HK-2 (cell line): ENCODE results near the gene QRICH1.

Experiments used
- DNase-seq: peaks from one replicate; pipeline ENCODE4 v3.0.0-alpha.2; 2018; ENCODE audit not compliant: unreplicated experiment

QRICH1 gene, protein sequence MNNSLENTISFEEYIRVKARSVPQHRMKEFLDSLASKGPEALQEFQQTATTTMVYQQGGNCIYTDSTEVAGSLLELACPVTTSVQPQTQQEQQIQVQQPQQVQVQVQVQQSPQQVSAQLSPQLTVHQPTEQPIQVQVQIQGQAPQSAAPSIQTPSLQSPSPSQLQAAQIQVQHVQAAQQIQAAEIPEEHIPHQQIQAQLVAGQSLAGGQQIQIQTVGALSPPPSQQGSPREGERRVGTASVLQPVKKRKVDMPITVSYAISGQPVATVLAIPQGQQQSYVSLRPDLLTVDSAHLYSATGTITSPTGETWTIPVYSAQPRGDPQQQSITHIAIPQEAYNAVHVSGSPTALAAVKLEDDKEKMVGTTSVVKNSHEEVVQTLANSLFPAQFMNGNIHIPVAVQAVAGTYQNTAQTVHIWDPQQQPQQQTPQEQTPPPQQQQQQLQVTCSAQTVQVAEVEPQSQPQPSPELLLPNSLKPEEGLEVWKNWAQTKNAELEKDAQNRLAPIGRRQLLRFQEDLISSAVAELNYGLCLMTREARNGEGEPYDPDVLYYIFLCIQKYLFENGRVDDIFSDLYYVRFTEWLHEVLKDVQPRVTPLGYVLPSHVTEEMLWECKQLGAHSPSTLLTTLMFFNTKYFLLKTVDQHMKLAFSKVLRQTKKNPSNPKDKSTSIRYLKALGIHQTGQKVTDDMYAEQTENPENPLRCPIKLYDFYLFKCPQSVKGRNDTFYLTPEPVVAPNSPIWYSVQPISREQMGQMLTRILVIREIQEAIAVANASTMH

DNA sequence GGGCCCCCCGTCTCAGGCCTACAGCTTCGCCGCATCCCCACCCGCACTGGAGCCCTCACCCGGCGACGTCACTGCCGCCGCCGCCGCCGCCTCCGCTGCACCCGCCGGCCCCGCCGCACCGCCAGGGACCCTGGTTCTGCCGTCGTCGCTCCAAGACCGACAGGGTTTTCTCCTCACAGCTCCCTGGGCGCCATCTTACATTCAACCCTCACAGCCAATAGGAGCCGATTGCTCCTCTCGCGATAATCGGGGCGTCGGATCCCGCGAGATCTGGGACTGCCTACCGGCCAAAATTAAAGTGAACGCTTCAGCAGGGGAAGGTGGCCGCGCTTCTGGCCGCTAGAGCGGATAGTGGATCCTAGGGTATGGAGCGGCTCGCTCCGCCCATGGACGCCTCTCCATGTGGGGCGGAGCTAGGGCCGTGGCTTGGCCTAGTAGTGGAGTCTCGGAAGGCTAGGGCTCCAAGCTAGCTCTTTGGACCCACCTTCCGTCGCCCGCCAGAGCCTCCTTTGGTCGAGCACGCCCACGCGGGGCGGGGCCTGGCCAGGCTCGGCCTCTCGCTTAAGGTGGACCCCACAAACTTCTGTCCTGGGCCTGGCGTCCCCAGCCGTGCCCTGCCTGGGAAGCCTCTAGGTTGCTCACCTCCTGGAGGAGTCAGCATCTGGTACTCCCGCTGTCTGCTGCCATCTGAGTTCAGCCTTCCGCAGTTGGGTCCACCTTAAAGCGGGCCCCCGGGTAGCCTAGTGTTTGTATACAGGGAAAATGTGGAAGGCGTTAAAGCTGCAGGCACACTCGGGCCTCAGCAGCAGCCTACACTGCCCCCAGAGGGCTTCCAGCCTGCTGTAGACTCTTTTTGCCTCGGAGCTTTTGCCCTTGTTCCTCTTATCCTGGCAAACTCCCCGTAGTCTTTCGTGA is at the start of gene QRICH1:
Gene QRICH1 (minus strand): TSS at position 219 of the 915 bp plus-strand sequence. CDS start 17,054 bp downstream, outside the sequence.
- peak; percentile 93 for DNase-seq

DNA sequence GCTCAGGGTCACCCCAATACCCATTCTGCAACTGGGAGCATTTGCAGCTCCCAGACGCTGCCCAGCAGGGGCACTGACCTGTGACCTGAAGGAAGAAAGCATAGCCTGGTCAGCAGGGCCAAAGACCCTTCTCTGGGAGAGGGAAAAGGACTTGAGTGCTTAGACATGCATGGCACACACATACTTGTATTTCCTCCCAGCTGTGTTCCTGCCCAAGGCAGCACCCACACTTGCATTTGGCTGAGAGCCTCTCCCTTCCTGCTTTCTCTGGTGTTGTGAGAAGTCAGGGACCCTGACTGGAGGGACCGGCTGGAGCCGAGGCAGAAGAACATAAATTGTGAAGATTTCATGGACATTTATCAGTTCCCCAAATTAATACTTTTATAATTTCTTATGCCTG is 46.2 kb upstream of the QRICH1 start:
- DNase-seq, result no peak

DNA sequence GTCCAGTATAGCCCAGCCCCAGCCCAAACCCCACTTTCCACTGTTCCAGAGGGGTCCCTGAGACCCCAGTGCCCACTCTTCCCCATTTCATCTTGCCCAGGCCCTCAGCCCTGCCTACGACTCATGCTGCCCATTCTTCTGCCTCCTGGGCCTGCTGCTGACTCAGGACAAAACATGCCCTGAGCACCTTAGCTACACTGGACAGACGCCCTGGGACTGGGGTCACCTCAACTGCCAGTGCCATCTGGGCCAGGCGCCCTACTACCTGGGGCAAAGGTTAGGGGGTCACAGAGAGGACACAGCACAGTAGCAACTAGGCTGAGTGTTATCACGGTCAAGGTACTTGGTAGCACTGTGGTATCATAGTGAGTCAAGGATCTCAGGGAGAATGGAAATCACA is 41.6 kb upstream of the QRICH1 start:
- no peak for DNase-seq

DNA sequence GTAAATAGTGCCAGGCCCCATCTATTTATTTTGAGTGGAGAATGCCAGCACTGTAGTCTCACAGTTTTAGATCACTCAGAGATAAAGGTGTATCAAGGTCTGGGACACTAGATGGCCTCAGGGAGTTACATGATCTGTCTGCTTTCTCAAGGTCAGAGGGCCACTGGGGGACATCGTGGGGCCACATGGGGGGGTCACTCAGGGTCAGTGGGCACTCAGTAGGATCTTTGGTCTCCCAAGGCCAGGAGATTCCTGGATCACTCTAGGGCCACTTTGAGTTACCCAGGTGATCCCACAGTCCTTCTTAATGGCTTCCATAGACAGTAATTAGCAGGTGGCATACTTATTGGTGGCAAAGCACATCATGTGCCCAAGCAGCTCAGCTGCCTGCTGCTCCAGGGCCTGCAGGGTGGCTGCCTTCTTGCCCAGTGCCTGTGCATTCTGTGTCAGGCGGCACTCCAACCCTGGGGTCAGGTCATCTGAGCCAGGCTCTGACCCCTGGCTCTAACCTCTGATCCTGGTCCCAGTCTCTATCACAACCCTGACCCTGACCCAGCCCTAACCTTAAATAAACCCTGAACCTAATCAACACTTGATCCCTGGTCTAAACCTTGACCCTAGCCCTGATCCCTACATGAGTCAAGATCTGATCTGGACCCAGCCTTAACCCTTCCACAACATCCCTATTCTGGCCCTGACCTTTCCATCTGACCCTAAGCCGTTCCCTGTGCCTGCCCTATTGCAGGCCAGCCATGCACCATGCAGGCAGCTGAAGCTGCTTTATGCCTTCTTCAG is 40.8 kb upstream of the QRICH1 start:
- no peak for DNase-seq

DNA sequence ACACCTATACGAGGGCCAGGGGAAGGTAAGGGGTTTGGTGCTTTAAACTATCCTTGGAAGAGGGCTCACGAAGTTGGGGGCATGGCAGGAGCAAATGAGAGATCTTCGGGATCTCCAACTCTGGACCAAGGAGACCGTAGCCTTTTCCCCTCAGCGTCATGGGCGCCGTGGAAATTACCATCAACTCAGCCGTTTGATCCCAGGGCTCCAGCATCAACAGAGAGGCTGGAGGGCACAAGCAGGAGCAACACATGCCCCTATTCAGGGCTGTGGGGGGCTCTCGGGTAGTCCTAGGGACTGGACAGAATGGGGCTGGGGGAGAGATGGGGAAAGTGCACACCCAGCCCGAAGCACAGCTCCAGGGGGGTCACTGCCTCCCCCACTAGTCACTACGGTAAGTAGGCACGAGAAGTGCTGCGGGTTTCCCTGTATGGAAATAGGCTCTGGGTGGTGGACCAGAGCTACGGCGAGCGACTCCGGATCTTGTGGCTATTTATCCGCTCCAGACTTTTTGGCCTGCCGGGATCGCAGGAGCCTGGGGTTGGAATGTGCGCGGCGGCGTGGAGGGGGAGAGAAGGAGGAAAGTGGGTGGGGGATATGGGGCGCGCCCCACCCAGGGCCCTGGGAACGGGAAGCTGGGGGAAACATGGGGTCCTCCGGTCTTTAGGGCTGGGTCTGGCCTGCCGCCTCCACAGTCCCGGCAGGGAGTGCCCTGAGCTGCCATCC is 39.5 kb upstream of the QRICH1 start:
- DNase-seq, result peak; percentile 75

DNA sequence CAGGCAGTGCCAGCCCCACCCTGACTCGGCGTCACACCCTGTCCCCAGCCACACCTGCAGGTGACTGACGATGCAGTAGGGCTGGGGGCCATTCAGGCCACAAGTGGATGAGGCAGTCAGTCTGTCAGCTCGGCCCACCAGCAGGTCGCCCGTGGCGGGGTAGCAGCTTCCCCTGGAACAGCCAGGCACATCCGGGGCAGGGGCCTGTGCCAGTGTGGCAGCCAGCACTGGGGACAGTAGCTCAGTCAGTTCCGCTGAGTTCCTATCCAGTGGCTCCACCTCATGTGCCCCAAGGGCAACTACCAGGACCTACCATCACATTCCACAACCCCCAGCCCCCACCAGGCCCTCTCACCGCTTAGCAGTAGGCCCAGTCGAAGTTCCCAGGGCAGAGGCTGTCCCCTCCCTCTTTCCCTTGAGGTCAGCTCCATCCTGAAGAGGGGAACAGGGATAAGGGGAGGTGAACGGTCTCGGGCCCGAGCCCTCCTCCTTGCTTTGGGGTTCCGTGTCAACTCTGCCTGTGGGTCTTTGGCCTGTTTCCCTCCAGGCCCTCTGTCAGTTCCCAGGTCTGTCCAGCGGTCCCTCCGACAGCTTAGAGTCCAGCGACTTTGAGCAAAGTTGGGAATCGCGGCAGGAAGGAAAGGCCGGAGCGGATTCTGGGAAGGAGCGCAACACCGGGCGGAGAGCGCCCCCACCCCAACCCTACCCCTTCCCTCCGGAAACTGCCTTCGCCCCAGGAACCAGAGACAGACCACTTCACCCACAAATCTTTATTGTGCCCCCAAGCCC is 38.8 kb upstream of the QRICH1 start, which contains the start of gene LAMB2:
Gene LAMB2 (minus strand): TSS at position 614 of the 789 bp plus-strand sequence. CDS start 183 bp downstream, at position 431.
- peak; percentile 76 for DNase-seq

DNA sequence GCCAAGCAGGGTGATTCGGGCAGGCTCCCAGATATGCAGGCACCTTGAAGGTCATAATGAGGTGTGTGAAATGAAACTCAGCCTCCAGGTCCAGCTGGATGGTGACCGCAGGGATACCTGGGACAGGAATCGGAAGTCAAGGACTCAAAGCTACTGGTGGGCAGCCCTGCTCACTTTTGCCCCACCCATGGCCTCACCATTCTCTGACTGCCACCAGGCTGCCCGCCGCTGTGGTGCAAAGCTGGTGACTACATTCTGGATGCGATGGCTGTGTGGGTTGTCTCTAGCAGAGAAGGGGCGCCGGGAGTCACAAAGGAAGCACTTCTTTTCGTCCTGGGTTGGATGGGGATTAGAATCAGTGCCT is 38.2 kb upstream of the QRICH1 start:
- DNase-seq, result no peak

DNA sequence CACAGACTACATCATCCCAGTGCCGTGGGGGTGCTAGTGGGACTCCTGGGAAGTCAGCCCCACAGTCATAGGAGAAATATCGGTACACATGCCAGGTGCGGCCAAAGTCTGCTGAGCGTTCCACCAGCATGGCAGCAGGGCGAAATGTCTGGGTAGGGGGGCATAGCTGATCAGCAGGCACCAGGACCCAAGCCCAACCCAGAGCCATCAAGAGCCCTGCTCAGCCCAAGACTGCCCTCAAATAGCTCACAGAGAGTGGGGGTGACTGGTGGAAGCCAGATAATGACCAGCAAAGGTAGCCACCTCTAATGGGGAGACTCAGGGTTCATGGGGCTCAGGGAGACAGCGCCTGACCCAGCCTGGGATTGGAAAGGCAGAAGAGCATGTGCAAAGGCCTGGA is 37.7 kb upstream of the QRICH1 start:
- DNase-seq, result no peak

DNA sequence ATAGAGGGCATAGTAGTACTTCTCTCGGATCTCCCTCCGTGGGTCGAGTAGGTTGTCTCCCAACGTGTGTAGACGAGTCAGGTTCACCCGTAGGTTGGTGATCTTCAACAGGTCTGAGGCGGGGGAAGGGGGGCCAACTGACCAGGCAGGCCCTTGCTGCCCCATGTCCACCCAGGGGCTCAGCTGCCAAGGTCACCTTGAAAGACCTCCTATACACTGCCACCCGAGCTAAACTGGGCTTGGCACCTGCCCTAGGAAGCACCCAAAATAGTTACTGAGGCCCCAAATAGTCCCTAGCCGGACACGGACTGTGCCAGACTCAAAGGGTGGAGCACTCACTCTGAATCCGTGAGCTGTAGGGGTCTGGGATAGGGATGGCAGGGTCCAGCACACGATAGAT is 37.2 kb upstream of the QRICH1 start:
- no peak for DNase-seq

DNA sequence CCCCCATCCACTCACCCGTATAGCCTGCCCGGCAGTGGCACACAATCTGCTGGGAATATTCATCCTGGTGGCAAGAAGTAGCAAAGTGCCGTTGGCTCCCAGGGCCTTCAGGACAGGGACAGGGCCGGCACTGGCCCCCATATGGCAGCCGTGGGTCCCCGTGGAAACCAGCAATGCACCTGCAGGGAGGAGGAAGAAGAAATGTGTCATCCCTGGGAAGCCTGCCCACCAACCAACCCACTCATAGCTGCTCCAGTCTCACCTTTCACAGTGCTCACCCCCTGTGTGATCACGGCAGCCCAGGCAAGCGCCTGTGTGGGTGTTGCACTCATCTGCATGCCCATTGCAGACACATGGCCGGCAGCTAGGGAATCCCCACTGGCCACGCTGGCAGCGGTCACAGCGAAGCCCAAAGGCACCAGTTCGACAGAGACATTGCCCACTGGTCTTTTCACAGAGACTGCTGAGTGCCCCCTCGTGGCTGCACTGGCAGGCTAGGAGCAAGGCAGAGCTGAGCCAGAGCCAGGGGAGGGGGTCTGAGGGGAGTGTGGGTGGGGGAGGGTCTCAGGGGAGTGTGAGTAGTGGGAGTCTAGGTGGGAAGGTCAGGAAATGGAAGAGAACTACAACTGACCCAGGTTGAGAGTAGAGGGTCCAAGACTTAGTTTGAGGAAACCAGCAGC is 31.3 kb upstream of the QRICH1 start:
- no peak for DNase-seq

DNA sequence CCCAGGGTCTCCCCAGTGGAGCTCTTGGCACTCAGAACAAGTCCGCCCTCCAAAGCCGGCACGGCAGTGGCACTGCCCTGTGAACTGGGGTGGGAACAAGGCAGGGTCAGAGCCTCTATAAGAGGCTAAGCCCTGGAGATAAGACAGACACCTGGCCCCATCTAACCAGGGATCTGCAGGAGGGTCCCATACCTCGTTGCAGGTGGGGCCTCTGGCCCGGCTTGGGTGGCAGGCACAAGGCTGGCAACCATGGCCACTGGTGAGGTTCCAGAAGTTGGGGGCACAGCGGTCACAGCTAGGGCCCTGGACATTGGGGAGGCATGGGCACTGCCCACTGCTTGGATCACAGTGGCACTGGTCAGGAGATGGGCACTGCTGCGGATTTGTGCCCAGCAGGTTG is 30.3 kb upstream of the QRICH1 start:
- no peak for DNase-seq

DNA sequence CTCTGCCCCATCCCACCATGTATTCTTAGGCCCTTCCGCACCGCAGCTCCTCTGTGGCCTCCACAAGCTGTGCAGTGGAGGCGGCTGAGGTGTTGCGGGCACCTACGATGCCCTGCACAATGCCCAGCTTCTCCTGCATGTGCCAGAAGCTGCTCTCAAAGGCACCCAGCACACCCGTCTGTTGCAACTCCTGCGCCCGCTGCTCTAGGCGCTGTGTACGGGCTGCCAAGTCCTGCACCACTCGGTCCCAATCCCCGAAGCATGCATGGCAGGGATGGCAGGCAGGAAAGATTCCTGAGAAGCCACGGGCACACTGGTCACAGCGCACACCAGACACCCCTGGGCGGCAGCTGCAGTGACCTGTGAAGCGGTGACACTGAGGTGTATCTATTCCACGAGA is 29.8 kb upstream of the QRICH1 start:
- DNase-seq, result no peak

DNA sequence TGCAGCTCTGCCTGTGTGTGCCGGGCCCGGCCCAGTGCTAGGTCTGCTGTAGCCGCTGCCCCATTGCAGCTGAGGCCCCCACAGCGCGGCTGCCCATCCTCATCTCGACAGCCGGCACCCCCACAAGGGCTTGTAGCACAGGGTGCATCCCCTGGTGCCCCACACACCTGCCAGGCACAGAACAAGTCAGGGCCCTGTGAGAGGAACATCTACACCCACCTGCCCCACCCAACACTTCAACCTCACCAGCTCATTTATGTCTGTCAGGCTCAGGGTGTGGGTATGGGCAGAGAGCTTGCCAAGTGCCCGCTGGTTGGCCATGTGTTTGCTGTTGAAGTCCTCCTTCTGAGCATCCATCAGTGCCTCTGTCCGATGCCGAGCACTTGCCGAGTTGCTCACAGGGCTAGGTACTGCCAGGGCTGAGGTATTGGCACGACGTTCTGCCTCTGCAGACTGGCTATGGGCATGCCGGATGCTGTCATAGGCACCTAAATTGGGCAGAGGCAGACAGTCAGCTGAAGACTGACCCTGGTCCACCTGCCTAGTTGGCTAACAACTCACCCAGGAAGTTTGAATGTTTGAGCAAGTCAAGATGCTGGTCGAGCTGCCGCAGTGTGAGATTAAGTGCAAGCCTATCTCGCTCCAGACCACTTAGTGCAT is 29.1 kb upstream of the QRICH1 start:
- no peak for DNase-seq

DNA sequence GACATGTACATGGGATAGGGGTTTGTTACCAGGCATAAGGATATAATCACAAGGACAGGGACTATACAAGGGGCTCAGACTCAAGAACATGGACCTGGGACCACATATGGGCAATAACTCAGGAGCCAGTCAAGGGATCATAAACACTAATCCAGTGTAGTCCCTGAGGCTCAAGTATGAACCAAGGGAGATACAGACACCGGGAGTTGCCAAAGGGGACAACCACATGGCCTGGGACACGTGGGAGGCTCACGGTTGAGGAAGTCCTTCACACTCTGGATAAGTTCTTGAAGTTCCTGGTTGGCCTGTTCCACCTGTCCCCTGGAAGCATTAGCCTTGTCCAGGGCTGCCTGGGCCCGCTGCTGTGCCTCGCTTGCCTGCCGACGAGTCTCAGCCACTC is 28.6 kb upstream of the QRICH1 start:
- DNase-seq, result no peak

DNA sequence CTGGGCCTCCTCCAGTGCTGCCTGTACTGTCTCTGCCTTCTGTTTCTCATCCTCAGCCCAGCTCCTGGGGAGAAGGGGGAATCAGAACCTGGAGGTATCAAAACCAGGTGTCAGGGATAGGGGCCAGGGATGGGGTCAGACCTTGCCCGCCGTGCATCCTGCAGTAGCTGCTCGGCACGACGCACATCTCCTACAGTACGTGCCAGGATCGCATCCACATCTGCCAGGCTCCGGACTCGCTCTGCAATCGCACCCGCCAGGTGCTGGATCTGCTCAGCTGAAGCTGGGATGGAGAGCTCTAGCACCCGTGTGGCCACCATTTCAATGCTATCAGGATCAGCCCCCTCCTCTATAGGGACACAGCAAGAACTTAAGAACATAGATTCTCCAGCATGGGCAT is 28.2 kb upstream of the QRICH1 start:
- DNase-seq, result no peak

DNA sequence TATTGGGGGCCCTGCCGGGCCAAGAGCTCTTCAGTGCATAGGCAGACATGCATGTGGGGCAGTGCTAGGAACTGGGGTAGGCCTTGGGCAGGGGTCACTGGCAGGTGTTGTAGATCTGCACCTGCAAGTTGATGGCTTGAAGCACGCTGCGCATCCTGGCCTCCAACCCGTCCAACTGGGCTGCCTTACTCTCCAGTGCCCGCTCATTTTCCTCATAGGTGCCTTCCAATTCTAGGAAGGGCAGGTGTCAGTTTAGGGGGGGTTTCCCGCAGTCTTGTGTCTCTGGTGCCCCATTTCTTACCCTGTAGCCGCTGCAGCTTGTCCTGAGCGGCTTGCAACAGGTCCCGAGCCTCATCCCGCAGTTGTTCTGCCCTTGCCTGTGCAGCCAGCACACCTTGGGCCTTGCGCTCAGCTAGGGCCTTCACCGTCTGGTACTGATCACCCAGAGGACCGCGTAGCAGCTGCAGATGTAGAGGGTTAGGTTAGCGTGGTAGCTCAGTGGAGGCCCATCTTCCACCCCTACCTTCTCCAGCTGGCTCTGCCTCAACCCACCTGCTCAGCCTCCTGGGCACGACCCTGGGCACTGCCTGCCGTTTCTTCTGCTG is 27.4 kb upstream of the QRICH1 start:
- DNase-seq, result no peak

DNA sequence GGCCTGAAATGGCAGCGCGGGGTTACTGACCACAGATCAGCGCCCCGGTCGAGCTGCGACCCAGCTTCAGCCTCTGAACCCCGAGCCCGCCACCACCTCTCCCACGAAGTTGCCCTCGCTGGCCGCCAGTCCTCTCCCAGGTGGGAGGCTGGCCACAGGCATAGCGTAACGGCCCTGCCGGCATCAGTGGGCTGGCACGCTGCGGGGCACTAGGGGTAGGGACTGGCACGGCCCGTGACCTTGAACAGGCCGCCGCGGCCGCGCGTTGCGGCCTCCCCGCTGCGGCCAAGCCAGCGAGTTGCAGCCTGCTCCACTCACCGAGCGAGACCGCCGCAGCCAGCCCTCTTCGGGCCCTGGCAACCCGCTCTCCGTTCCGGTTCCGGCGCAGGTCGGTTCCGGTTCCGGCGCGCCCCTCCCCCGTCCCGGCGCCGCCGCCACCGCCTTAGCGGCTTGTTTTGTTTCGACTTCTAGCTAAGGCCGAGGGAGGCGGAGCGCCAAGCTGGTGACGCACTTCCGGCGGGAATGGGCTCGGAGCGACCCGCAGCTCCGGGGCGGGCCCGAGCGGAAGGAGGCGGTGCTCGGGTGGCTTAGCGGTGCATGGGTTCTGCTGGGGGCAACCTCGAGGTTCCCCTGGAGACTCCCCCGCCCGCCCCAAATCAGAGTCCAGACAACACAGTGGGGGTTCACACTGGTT is 26.7 kb upstream of the QRICH1 start, which contains the start of gene USP19:
Gene USP19 (minus strand): TSS at position 386 of the 694 bp plus-strand sequence. CDS start 1,678 bp downstream, outside the sequence.
- no peak for DNase-seq

DNA sequence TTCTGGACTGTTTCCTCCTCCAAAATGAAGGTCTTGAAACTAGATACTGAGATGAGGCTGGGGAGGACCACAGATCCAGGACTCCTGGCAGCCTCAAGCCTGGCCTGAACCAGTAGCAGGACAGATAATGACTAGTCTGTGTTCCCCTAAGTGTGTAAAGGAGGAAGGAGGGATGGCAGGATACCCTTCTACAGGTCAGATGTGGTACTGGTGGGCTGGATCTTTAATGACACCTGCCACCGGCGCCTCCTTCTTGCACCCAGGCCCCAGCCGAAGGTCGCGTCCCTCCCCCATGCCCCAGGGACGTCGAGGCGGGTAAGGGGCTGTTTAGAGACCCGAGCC is 26.2 kb upstream of the QRICH1 start:
- DNase-seq, result no peak
